Heart left ventricle (tissue), 16 donors: ENCODE data around the gene TGFB3. TPM values are rescaled to one million over a fixed set of nuclear protein-coding genes. Genes with fewer than 3 reads are reported as not detected.

Experiments used
- ATAC-seq, 4 donors: fragments of 200-7000 bp; cut with Tn5 transposase; one replicate each; pipeline ENCODE4 v1.9.1; 2020 to 2022; ENCODE audit warnings: moderate library complexity in 4 of 4, mild to moderate bottlenecking in 3 of 4, moderate number of reproducible peaks in 1 of 4
- DNase-seq, 5 donors: peaks; one replicate each; pipeline ENCODE4 v3.0.0-alpha.2; 2020
- H3K27ac ChIP-seq, 12 donors: fragments of 200-600 bp; sonication (generic) in 4 of 12; one replicate each; pipeline versions ENCODE4 v1.5.0 to v1.8.0; 2016 to 2022; ENCODE audit warnings: mild to moderate bottlenecking in 2 of 12
- H3K27me3 ChIP-seq, 9 donors: fragments of 200-600 bp; sonication (generic) in 2 of 9; one replicate each; pipeline versions ENCODE4 v1.5.1 to v1.8.0; 2016 to 2022; ENCODE audit warnings: mild to moderate bottlenecking in 3 of 9
- H3K36me3 ChIP-seq, 9 donors: fragments of 200-600 bp; sonication (generic) in 2 of 9; one replicate each; pipeline versions ENCODE4 v1.5.0 to v1.8.0; 2018 to 2022; ENCODE audit warnings: mild to moderate bottlenecking in 2 of 9
- H3K4me1 ChIP-seq, 12 donors: fragments of 200-600 bp; sonication (generic) in 4 of 12; one replicate each; pipeline versions ENCODE4 v1.5.0 to v1.8.0; 2016 to 2022; ENCODE audit warnings: mild to moderate bottlenecking in 3 of 12
- H3K4me3 ChIP-seq, 12 donors: fragments of 200-600 bp; sonication (generic) in 4 of 12; one replicate each; pipeline versions ENCODE4 v1.5.0 to v1.8.0; 2017 to 2022; ENCODE audit warnings: mild to moderate bottlenecking in 9 of 12, moderate library complexity in 4 of 12
- H3K9me3 ChIP-seq, 12 donors: fragments of 200-600 bp; sonication (generic) in 4 of 12; one replicate each; pipeline versions ENCODE4 v1.5.0 to v1.8.0; 2016 to 2022; ENCODE audit warnings: mild to moderate bottlenecking in 1 of 12
- CTCF ChIP-seq, 12 donors: fragments of 200-600 bp; sonication (generic) in 4 of 12; IDR thresholded peaks; one replicate each; pipeline versions ENCODE4 v1.5.0 to v1.8.0; 2018 to 2022; ENCODE audit warnings: antibody characterized with exemption in 12 of 12, mild to moderate bottlenecking in 5 of 12
- POLR2A ChIP-seq, 2 donors: fragments of 450-650 bp; IDR thresholded peaks; one replicate each; pipeline ENCODE4 v1.6.1; 2017; ENCODE audit warnings: antibody characterized with exemption in 2 of 2, mild to moderate bottlenecking in 2 of 2, moderate library complexity in 2 of 2
- WGBS, 4 donors: extraction: QIAGEN DNeasy Blood & Tissue Kit in 2 of 4; methylation state at CpG; one replicate each; pipeline versions ENCODE4 v1.1.5 to v1.1.7; 2013 to 2018; 5-methylcytosine and 5-hydroxymethylcytosine counted together
- intact Hi-C, 10 donors: fragments of 100-400 bp; cut with DNase I; formaldehyde crosslinking; loops; one replicate each; pipeline versions ENCODE4 v1.11.1 to v1.14.2; 2022
- polyA plus RNA-seq, 2 donors: library from polyadenylated mRNA; stranded (reverse); fragments of 200-250 nt; gene quantifications; one replicate each; pipeline ENCODE4 v1.2.3, GENCODE V29; 2013
- total RNA-seq, 9 donors: library from RNA; depleted of rRNA in 2 of 9; stranded (reverse); fragments of >200 nt in 2 of 9; fragmentation: NEBNext Ultra II Directional in 3 of 9; extraction: Animal tissue kit (Norgen Biotek cat#: 25700) in 3 of 9; gene quantifications; one replicate each; pipeline versions ENCODE4 v1.1.0 to v1.2.4, GENCODE V29; 2016 to 2023
- donor health status: ischemic (EF 13 %, LVEDD 7.1; RV severe dilation, severe dysfunction).
- donor health status: healthy with polysubstance abuse.
- donor health status: DM: no; HTN: yes; CAD: no.
- donor health status: DM: no; HTN: no; CAD: no.
- donor health status: ischemic (EF 25% LVEDD 6.9; RV normal size, moderate dysfunction).
- donor health status: ischemic (EF 25% LVEDD 5.7; RV mildly dilated, moderate dysfunction).
- donor health status: healthy.
- donor health status: DM: yes; HTN: yes; CAD: no.
- donor health status: ischemic (EF 35%, LVEDD 5.7; RV mildly dilated, moderate dysfunction).
- donor health status: nonischemic (EF 11% LVEDD 7.7; RV severe dilation, severe dysfunction).
- donor health status: DM: yes; HTN: yes; CAD: no.
- donor health status: PGD.
- donor health status: ischemic (EF 29% LVEDD 5.4; RV normal size, mild dysfunction).
- donor health status: nonischemic (EF 23%, LVEDD 6.1; RV moderate dilation, normal function).

TGFB3 gene
- total and polyA plus RNA-seq, 11 donors = 7.9 to 44.0 (median 27.5) TPM

GRCh38 chr14:75941030-75941429, 40.8 kb downstream of the TGFB3 start:
- DNase-seq = peak in 2 of 5 donors; percentile 32 to 34
- Histone ChIP-seq H3K27ac (peak overlapping the region in 4 of 12 donors; percentile 12 to 43 (median 19)), H3K4me3 (no peak overlapping the region), H3K27me3 (no peaks in the 10 kb centered on the region), H3K4me1 (peaks cover 0 to 8% (median 3%) of the 10 kb centered on the region in 12 donors), H3K36me3 (no peaks in the 10 kb centered on the region), H3K9me3 (no peaks in the 10 kb centered on the region)
- TF ChIP-seq POLR2A (IDR thresholded peaks at IDR 0.05) = no peak
- TF ChIP-seq CTCF (IDR thresholded peaks at IDR 0.05) = no peak
- 28 to 62% (median 41%) methylated on average over 4 of the region's 4 CpGs for WGBS, 4 donors
- ATAC-seq = peak; percentile 67 to 90 (median 81)
- intact Hi-C loops = no loop called here

- H3K9me3 ChIP-seq = no peaks in the 10 kb centered on the region
- WGBS, 4 donors = 64 to 76% (median 69%) methylated on average over 1 of the region's 1 CpG
- no peak overlapping the region for H3K27ac ChIP-seq
- H3K4me3 ChIP-seq = no peak overlapping the region
- ATAC-seq (no peak), DNase-seq (no peak)
- no peaks in the 10 kb centered on the region for H3K36me3 ChIP-seq
- intact Hi-C loops = no loop called here
- H3K27me3 ChIP-seq = no peaks in the 10 kb centered on the region
- TF ChIP-seq CTCF (IDR thresholded peaks at IDR 0.05) (no peak), POLR2A (IDR thresholded peaks at IDR 0.05) (no peak)
- H3K4me1 ChIP-seq = peaks cover 0 to 15% (median 6%) of the 10 kb centered on the region in 12 donors
These were observed 42.6 kb downstream of the TGFB3 start for GRCh38 chr14:75939200-75939599.

- 34 to 50% (median 43%) methylated on average over 2 of the region's 2 CpGs for WGBS, 4 donors
- H3K36me3 ChIP-seq = no peaks in the 10 kb centered on the region
- peak overlapping the region in 2 of 12 donors; percentile 5 to 22 for H3K27ac ChIP-seq
- no peak overlapping the region for H3K4me3 ChIP-seq
- ATAC-seq (peak; percentile 37 to 71 (median 48)), DNase-seq (no peak)
- intact Hi-C loops = no loop called here
- TF ChIP-seq CTCF (IDR thresholded peaks at IDR 0.05) (no peak), POLR2A (IDR thresholded peaks at IDR 0.05) (no peak)
- peaks cover 0 to 12% (median 3%) of the 10 kb centered on the region in 12 donors for H3K4me1 ChIP-seq
- H3K27me3 ChIP-seq = no peaks in the 10 kb centered on the region
- no peaks in the 10 kb centered on the region for H3K9me3 ChIP-seq
These were observed 46.7 kb downstream of the TGFB3 start for GRCh38 chr14:75934998-75935628.

GRCh38 chr14:75933712-75934296, 48.0 kb downstream of the TGFB3 start:
- intact Hi-C loops = no loop called here
- DNase-seq = no peak
- no peaks in the 10 kb centered on the region for H3K27me3 ChIP-seq
- no peaks in the 10 kb centered on the region for H3K9me3 ChIP-seq
- no peaks in the 10 kb centered on the region for H3K36me3 ChIP-seq
- no peak for ATAC-seq
- no peak overlapping the region for H3K27ac ChIP-seq
- H3K4me1 ChIP-seq = peaks cover 0 to 15% (median 5%) of the 10 kb centered on the region in 12 donors
- H3K4me3 ChIP-seq = no peak overlapping the region
- TF ChIP-seq CTCF (IDR thresholded peaks at IDR 0.05) (no peak), POLR2A (IDR thresholded peaks at IDR 0.05) (no peak)
- WGBS, 4 donors = 42 to 97% (median 60%) methylated on average over 2 of the region's 2 CpGs
